ENCODE measurements around the gene CLK3.

Gene CLK3

GRCh38 chr15:74611341-74611740 lies 4.3 kb upstream of the CLK3 start:
- Histone ChIP-seq H3K4me2 (ENCODE audit: low read length) (no peak overlapping the region), H4K20me1 (ENCODE audit: insufficient read depth, low read length) (peaks cover under 1% of the 10 kb centered on the region; the same call in 1 of the 2 replicates), H3K4me1 (ENCODE audit: low read length) (peaks cover 7% of the 10 kb centered on the region), H3K4me3 (ENCODE audit: low read length) (no peak overlapping the region), H3K27ac (ENCODE audit: low read length) (no peak overlapping the region), H2AFZ (ENCODE audit: low read depth, low read length) (no peak overlapping the region), H3K9ac (ENCODE audit: low read length) (no peak overlapping the region), H3K9me3 (ENCODE audit: insufficient read depth, low read length) (no peaks in the 10 kb centered on the region), H3K79me2 (ENCODE audit: low read length) (peaks cover 11% of the 10 kb centered on the region), H3K36me3 (replicated peaks; ENCODE audit: low read depth, low read length) (no peaks in the 10 kb centered on the region), H3K27me3 (ENCODE audit: low read depth, low read length) (peaks cover 3% of the 10 kb centered on the region; the same call in 1 of the 2 replicates)
- TF ChIP-seq EZH2phosphoT487 (IDR thresholded peaks at IDR 0.05; ENCODE audit: low read depth) = no peak
- TF ChIP-seq CTCF (IDR thresholded peaks at IDR 0.05; ENCODE audit: low read depth, low read length) = no peak

GRCh38 chr15:74611834-74612233 lies 3.8 kb upstream of the CLK3 start:
- Histone ChIP-seq H3K9ac (ENCODE audit: low read length) (no peak overlapping the region), H3K4me2 (ENCODE audit: low read length) (no peak overlapping the region), H3K79me2 (ENCODE audit: low read length) (peaks cover 15% of the 10 kb centered on the region), H2AFZ (ENCODE audit: low read depth, low read length) (no peak overlapping the region), H3K36me3 (replicated peaks; ENCODE audit: low read depth, low read length) (no peaks in the 10 kb centered on the region), H3K4me3 (ENCODE audit: low read length) (no peak overlapping the region), H3K27ac (ENCODE audit: low read length) (no peak overlapping the region), H3K9me3 (ENCODE audit: insufficient read depth, low read length) (no peaks in the 10 kb centered on the region), H4K20me1 (ENCODE audit: insufficient read depth, low read length) (peaks cover 5% of the 10 kb centered on the region), H3K27me3 (ENCODE audit: low read depth, low read length) (peaks cover 3% of the 10 kb centered on the region; the same call in 1 of the 2 replicates), H3K4me1 (ENCODE audit: low read length) (peaks cover 9% of the 10 kb centered on the region)
- no peak for TF ChIP-seq CTCF (IDR thresholded peaks at IDR 0.05; ENCODE audit: low read depth, low read length)

- Histone ChIP-seq H3K4me2 (ENCODE audit: low read length) (no peak overlapping the region), H3K27me3 (ENCODE audit: low read depth, low read length) (peaks cover 3% of the 10 kb centered on the region; the same call in 1 of the 2 replicates), H4K20me1 (ENCODE audit: insufficient read depth, low read length) (peaks cover 13% of the 10 kb centered on the region), H3K9ac (ENCODE audit: low read length) (no peak overlapping the region), H3K36me3 (replicated peaks; ENCODE audit: low read depth, low read length) (peaks cover 6% of the 10 kb centered on the region), H3K4me3 (ENCODE audit: low read length) (no peak overlapping the region), H3K79me2 (ENCODE audit: low read length) (peaks cover 24% of the 10 kb centered on the region), H3K27ac (ENCODE audit: low read length) (no peak overlapping the region), H2AFZ (ENCODE audit: low read depth, low read length) (no peak overlapping the region), H3K9me3 (ENCODE audit: insufficient read depth, low read length) (no peaks in the 10 kb centered on the region), H3K4me1 (ENCODE audit: low read length) (peaks cover 17% of the 10 kb centered on the region)
- TF ChIP-seq EZH2phosphoT487 (IDR thresholded peaks at IDR 0.05; ENCODE audit: low read depth) = no peak
- no peak for TF ChIP-seq CTCF (IDR thresholded peaks at IDR 0.05; ENCODE audit: low read depth, low read length)
Measured at GRCh38 chr15:74612677-74613076, 3.0 kb upstream of the CLK3 start.

GRCh38 chr15:74613089-74613952 lies 2.3 kb upstream of the CLK3 start:
- TF ChIP-seq CTCF (IDR thresholded peaks at IDR 0.05; ENCODE audit: low read depth, low read length) (no peak), EZH2phosphoT487 (IDR thresholded peaks at IDR 0.05; ENCODE audit: low read depth) (no peak)
- no peak overlapping the region for H2AFZ ChIP-seq (ENCODE audit: low read depth, low read length)
- H3K9ac ChIP-seq (ENCODE audit: low read length) = no peak overlapping the region

More at GRCh38 chr15:74613089-74613952, 2.3 kb upstream of the CLK3 start:
- Histone ChIP-seq H3K4me2 (ENCODE audit: low read length) (peak overlapping the region; percentile 81), H3K9me3 (ENCODE audit: insufficient read depth, low read length) (no peaks in the 10 kb centered on the region), H3K4me1 (ENCODE audit: low read length) (peaks cover 19% of the 10 kb centered on the region), H3K79me2 (ENCODE audit: low read length) (peaks cover 30% of the 10 kb centered on the region), H4K20me1 (ENCODE audit: insufficient read depth, low read length) (peaks cover 20% of the 10 kb centered on the region), H3K36me3 (replicated peaks; ENCODE audit: low read depth, low read length) (peaks cover 10% of the 10 kb centered on the region), H3K27ac (ENCODE audit: low read length) (no peak overlapping the region), H3K27me3 (ENCODE audit: low read depth, low read length) (no peaks in the 10 kb centered on the region), H3K4me3 (ENCODE audit: low read length) (0 out of 2 replicates have a peak overlapping the region, but pooled peaks have one; percentile 93)
